Stimulated activated CD4-positive, alpha-beta T cell treated with anti-CD3 and anti-CD28 coated beads, TNF-alpha, amount 100 ng/mL, for 4 hours (primary cell): ENCODE measurements around the gene LAMC3.

Source experiments
- DNase-seq, 3 experiments: peaks; one replicate each; pipeline ENCODE4 v3.0.0-alpha.2; 2020; ENCODE audit warnings: low read depth in 3 of 3

LAMC3 gene

DNA sequence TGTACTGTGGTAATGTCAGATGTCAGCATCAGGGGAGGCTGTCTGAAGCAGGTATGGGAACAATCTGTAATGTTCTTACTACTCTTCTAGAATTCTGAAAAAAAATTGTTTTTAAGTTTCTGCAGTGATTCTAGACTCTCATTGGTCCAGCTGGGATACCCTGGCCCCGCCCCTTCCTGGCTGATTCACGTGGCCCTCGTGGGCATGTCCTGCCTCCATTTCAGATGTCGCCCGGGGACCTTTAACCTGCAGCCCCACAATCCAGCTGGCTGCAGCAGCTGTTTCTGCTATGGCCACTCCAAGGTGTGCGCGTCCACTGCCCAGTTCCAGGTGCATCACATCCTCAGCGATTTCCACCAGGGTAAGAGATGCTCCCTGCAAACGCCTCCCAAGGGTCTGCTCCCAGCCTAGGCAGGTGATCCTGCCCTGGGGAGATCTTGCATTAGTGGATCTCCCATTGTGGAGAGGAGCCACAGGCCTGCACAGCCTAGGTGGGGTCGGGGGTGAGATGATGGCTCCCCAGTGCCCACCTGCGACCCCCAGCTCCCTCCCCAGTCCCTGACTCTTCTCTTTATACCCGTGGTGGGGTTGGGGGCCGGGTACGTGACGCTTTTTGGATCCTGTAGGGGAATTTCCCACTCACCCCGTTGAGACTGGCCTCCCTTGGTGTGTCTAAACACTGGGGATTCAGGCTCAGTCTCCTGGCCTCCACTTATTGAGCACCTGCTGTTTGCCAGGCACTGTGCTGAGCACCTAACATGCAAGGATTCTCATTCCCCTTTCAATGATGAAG is 36.5 kb downstream of the LAMC3 start:
- DNase-seq: peak; percentile 5 to 14 (median 11)

DNA sequence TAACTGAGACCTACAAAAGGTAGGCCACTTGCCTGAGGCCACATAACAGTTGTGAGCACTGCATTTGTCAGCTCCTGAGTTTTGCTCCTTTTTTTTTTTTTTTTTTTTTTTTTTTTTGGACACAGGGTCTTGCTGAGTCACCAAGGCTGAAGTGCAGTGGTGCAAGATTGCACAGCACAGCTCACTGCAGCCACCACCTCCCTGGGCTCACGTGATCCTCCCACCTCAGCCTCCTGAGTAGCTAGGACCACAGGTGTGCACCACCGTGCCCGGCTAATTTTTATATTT is 37.1 kb downstream of the LAMC3 start:
- no peak for DNase-seq

DNA sequence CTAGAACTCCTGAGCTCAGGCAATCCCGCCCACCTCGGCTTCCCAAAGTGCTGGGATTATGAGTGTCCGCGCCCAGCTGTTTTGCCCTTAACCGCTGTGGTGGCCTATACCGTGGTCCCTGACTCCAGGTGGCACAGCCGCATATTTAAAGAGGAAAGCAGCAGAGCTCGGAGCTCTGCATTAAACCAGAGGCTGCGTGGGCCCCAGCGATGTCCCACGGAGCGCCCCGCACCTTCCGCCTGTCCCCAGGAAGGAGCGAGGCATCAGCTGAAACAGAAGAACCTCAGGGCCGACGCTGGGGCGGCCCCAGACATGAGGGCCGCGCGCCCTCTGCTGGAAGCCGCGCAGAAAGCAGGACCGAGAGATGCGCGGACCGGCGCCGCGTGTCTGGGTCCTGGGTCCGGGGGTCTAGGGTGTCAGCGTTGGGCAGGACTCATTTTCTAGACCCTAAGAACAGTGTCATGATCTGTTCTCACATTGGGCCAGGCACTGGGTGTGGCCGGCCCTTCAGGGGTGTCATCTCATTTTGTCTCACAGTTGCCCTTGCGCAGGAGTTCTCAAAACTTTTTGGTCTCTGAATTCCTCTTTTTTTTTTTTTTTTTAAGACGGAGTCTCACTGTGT is 37.7 kb downstream of the LAMC3 start:
- DNase-seq: peak; percentile 48 to 62 (median 53)

DNA sequence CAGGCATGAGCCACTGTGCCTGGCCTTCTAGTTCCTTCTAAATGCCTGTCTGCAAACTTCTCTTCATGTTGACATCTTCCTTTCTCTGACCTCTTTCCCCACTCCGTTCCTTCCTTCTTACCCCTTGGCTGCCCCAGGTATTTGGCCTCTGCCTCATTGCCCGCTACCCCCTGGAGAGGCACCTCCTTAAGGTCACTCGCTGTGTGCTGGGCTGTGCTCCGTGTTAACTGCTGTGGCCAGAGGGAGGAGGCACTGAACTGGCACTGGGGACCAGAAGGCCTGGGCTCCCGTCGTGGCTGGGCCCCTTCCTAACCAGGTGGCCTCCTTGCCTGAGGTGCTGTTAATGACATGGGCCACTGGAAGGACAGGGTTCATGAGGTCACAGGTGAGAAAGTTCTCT is 39.4 kb downstream of the LAMC3 start:
- DNase-seq: no peak

DNA sequence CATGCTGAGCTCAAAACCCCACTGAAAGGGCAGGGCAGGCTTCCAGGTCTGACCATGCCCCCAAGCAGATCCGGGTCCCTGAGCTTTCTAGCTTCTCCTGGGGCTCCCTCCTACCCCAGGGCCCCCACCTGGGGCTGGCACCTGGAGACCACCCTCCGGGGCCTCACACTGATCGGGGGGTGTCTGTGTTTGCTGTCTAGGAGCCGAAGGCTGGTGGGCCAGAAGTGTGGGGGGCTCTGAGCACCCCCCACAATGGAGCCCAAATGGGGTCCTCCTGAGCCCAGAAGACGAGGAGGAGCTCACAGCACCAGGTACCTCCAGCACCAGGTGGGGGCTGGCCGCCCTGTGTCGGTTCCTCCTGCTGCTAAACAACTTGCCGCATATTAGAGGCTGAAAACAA is 39.8 kb downstream of the LAMC3 start:
- no peak for DNase-seq

DNA sequence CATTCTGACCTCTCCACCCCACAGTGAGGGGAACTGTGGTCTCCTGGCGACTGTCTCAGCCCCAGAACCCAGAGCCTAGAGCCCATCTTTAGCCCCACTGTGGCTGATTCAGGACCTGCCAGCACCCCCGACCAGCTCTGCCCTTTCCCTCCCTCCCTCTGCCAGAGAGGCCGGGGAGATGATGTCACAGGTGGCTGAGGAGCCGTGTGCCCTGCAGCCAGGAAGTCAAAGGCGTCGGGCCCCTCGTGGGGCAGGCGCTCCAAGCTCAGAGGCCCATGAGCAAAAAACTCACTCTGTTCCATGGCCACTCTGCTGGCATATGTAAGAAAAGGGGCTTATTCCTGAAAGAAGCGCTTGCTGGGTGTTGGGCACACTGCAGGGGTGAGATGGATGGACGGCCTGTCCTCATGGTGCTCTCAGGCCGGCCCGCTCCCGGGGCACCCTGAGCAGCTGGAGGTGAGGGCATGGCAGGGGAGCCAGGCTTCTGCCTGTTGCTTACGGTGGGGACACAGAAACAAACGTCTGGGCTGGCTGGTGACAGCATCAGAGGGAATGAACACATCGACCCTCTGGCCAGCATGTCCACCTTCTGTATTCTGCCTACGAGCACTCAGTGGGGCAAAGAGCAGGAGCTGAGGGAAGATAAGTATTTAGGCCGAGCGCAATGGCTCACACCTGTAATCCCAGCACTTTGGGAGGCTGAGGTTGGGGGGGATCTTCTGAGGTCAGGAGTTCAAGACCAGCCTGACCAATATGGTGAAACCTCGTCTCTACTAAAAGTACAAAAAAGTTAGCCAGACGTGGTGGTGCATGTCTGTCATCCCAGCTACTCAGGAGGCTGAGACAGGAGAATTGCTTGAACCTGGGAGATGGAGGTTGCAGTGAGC is 41.1 kb downstream of the LAMC3 start:
- no peak for DNase-seq

DNA sequence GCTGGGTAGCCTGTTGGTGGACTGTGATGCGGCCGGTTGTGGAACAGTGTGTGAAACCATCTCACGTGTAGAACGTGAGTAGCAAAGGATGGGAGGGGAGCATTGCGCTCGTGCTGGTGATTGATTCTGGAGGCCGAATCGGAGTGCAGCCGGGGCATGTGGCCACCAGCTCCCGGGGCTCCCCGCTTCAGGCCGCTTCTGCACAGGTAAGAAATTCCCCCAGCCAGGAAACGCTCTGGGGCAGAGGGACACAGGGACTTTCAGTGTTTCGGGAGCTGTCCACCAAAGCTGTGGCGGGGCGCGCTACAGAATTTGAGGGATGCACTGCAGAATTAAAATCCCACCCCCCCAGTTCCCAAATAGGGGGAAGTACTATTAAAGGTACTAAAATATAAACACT is 41.9 kb downstream of the LAMC3 start:
- DNase-seq: no peak

DNA sequence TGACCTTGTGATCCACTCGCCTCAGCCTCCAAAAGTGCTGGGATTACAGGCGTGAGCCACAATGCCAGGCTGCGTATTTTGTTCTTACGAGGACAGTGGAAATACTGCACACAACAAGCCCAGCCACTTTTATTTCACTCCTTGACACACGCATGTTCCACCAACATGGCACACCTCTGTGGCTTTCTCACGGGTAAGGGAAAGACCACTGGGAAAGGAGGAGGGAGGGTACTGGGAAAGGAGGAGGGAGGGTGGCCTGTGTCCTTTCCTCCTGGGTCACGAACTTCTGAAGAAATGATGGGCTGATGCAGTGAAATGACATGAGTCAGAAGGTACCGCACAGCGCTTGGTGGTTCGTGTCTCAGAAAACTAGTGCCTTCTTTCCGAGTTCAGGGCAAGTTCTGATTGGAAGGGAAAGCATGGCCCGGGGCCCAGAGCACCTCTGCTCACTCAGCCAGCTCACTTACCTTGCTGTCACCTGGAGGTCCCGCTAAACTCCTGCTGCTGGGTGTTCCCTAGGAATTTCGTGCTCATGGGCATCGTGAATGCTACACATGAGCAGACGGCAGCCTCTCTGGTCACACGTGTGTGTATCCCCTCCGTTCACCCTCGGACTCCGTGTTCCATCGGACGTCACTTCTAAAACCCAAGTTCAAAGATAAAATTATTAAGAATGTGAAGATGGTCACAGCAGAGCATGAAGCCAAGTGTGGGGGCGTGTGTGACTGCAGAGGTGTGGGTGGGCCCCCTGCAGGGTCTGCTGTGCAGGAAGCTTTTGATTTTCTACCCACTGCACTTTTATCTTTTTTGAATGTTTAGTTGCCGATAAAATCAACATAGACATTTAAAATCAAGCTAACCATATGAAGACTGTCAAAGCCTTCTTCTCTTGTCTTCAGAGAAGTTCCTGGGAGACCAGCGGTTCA is 42.9 kb downstream of the LAMC3 start:
- DNase-seq: no peak

DNA sequence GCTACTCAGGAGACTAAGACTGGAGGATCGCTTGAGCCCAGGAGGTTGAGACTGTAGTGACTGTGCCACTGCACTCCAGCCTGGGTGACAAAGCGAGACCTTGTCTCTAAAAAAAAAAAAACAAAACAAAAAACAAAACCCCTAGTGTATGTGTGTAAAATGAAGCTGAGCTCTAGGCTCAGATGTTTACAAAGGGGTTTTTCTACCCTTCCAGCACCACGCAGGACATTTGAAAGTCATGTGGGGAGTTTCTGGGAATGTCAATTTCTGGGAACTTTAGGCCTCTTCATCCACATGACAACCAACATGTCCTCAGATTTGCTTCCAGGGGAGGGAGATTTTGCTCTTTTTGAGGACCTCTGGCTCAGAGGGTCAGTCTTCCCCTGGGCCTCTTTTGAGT is 44.9 kb downstream of the LAMC3 start:
- DNase-seq: no peak

DNA sequence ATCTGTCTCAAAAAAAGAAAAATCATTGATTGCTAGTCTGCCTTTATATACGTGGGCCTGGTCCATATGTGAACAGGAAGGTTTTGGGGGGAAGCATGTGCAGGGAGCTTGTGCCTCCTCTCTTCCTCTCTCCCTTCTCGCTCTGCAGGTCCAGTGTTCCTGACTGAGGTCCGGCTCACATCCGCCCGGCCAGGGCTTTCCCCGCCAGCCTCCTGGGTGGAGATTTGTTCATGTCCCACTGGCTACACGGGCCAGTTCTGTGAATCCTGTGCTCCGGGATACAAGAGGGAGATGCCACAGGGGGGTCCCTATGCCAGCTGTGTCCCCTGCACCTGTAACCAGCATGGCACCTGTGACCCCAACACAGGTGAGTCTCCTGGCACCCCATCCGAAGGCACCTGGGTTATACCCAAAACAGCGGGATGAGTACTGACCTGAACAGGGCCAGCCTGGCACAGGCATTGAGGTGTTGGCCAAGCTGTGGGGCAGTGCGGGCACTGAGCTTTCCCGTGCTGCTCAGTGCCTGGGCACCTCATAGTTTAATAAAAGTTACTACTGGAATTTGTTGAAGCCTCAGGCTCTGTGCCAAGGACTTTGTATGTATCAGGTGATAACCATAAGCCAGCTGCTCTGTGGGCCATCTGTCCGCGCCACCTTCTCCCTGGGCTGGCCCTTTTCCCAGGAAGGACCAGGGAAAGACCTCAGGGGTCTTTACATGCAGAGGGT is 48.0 kb downstream of the LAMC3 start:
- DNase-seq: no peak

DNA sequence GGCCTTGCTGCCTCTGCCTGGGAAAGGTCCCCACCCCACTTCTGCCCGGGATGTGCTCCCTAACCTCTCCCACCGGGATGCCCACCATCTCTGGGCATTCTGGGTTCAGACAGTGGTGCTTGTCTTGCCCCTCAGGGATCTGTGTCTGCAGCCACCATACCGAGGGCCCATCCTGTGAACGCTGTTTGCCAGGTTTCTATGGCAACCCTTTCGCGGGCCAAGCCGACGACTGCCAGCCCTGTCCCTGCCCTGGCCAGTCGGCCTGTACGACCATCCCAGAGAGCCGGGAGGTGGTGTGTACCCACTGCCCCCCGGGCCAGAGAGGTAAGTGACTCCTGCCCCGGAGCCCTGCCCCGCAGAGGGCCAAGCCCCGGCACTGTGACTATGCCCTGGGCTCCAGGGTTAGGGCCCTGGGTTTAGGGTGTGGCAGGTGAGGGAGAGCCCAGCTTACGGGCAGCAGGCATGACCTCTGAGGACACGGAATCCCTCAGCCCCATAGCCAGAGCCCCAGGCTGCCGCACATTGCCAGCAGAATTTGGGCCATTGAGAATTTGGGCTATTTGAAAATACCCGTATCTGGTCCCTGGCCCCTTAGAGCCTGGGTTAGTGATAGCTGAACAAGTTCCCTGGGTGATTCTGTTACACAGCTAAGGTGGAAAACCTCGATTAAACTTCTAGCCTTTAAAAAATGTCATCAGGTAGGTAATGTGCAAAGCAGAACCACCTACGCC is 52.1 kb downstream of the LAMC3 start:
- DNase-seq: no peak

DNA sequence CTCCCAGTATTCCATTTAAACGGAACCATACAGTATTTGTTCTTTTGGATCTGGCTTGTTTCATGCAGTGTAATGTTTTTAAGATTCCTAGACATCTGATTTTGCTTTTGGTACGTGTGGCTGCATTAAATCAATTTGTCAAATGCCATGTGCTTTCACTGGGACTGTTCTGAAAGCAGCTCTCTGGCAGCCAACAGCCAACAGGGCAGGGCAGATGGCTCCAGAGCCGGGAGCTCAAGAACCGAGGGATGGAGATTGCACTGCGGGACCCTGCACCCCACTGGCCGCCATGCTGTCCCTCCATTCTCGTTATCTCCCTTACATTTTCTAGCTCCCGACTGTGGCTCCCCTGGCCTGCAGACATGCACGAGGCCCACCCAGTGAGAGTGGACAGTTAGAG is 54.0 kb downstream of the LAMC3 start:
- no peak for DNase-seq

DNA sequence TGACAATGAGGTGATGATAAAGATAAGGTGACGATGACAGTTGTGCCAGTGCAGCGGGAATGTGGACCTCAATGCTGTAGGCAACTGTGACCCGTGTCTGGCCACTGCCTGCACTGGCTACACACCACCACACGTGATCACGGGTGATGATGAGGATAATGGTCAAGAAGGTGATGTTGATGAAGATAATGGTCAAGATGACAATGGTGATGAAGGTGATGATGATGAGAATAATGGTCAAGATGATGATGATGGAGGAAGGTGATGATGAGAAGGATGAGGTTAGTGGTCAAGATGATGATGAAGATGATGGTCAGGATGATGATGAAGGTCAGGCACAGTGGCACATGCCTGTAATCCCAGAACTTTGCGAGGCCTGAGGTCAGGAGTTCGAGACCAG is 56.6 kb downstream of the LAMC3 start:
- no peak for DNase-seq

DNA sequence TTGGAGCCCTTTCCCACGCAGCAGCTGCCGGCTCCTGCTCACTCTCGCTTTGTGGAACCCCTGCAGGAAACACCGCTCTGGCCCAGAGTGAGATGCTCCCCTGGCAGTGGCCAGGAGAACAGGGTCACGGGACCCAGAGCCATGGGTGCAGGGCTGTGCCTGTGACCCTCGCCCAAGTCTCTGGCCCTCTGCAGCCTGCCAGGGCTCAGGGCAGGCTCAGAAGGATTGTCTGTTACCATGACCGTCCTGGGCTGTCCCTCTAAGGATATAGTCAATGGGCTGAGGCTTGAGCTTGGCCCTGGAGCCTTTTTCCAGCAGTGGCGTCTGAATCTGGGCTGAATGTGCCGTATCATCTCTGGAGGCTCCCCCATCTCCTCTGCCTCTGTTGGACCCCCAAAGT is 58.7 kb downstream of the LAMC3 start:
- DNase-seq: no peak

DNA sequence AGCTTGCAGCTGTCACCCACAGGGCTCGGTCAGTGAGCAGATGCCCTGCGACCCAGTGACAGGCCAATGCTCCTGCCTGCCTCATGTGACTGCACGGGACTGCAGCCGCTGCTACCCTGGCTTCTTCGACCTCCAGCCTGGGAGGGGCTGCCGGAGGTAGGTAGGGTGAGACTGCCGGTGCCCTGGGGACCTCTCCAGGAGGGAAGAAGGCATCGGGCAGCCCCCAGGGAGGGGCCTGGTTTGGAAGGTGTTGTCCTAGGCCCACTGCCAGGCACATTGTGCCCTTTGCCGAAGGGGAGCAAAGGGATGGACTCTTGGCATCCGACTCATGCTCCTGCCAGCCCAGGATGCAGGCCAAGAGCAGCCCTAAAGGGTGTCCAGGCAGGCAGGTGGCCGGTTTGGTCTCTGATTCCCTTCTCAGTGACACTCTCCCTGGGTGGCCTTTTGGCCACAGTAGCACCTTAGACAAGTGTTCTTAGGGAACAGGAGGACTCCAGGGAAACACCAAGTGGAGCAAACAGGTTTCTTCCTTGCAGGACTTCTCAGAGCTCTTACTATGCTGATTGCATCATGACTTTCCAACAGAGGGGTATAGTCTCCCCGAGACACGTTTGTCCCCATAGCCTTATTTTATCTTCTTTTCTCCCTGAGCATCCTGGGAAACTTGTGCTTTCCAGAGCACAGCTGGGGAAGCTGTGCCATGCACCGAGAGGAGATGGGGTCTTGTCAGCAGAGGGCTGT is 59.3 kb downstream of the LAMC3 start:
- no peak for DNase-seq

DNA sequence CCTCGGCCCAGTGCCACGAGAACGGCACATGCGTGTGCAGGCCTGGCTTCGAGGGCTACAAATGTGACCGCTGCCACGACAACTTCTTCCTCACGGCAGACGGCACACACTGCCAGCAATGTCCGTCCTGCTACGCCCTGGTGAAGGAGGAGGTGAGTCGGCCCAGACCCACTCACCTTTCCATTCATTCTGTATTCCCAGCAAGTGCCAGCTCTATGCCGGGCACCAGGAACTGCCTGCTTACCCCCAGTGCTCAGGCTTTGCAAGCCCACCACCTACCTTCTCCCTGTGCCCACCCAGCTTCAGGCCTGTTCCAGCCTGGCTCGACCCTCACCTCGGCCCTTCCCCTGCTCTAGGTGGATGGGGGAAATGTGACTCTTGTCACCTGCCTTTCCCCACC is 60.7 kb downstream of the LAMC3 start:
- DNase-seq: no peak

DNA sequence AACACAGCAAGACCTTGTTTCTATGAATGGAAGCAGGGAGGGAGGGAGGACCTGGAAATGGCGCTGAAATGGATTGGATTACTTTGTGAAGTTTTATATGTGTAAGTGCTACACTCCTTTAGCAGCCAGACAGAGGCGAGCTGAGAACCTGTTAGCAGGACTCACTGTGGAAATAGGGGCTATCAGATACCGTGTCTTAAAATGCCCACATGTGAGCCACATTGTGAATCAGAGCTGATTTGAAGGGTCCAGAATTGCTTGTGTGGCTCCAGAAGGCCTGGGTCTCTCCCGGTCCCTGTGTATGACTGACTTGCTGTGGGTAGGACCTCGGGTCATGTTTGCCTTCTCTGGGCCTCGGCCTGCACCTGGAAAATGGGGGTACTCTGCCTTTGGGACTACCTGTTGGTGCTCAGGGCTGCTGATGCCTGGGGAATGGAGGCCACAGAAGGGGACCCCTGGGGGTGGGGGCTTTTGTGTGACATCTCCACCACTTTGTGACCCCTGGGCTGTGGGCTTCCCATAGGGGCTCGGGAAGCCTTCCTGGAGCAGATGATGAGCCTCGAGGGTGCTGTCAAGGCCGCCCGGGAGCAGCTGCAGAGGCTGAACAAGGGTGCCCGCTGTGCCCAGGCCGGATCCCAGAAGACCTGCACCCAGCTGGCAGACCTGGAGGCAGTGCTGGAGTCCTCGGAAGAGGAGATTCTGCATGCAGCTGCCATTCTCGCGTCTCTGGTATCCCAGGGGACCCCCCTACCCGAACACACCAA is 63.3 kb downstream of the LAMC3 start:
- no peak for DNase-seq

DNA sequence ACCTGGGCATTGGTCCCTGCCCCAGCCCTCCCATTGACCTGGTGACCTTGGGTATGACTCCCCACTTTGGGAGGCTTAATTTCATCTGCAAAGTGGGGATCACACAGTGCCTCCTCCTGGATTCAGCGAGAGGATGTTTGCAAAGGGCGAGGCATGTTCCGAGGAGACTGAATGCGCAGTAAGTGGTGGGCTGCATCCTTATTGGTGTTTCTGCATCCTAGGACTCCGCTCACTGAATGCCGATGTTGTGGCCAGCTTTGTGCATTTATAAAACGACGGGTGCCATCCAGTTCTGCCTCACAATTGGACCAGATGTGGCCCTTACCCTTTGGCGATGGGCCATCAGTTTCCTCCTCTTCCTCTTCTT is 63.9 kb downstream of the LAMC3 start:
- no peak for DNase-seq
